ENCODE results near the gene HIPK4.
"Not testable (repeated sequence)": the region's sequence is repeated elsewhere in the genome, so short reads cannot be mapped to it uniquely, and the experiment has no call there.

Gene HIPK4

GRCh38 chr19:40371802-40372122 lies 18.2 kb downstream of the HIPK4 start:
- no peak overlapping the region for H2BK5ac ChIP-seq (ENCODE audit: low read depth, low read length, poor library complexity, severe bottlenecking)
- no peak for DNase-seq
- no peak overlapping the region for H3K4ac ChIP-seq (ENCODE audit: low read depth in 1 of 2, low read length in 2 of 2)
- H2BK15ac ChIP-seq (ENCODE audit: low read depth, poor library complexity, severe bottlenecking) = no peak overlapping the region
- H3K27me3 ChIP-seq (ENCODE audit: control insufficient read depth in 1 of 2, insufficient read depth in 1 of 2, low read length in 2 of 2) = no peaks in the 10 kb centered on the region
- H2BK120ac ChIP-seq (ENCODE audit: low read depth, low read length) = no peak overlapping the region
- no peak overlapping the region for H4K8ac ChIP-seq (ENCODE audit: low read length)
- H2BK12ac ChIP-seq (ENCODE audit: low read length in 2 of 2) = no peak overlapping the region
- H3K23ac ChIP-seq (ENCODE audit: low read length in 2 of 2) = no peak overlapping the region
- H4K91ac ChIP-seq (ENCODE audit: low read length) = peak overlapping the region; percentile 7
- H3K79me1 ChIP-seq (replicated peaks; ENCODE audit: low read length, poor library complexity, severe bottlenecking) = peaks cover 45% of the 10 kb centered on the region
- no peak overlapping the region for H3K18ac ChIP-seq (ENCODE audit: low read depth in 1 of 2, low read length in 2 of 2)
- 97% methylated on average over 5 of the region's 5 CpGs for WGBS
- H2AFZ ChIP-seq (ENCODE audit: low read depth, low read length) = no peak overlapping the region
- no peak overlapping the region for H3K9ac ChIP-seq (ENCODE audit: low read length)
- peaks cover 77 to 80% of the 10 kb centered on the region in 2 experiments for H3K36me3 ChIP-seq (ENCODE audit: control insufficient read depth in 1 of 2, insufficient read depth in 2 of 2, low read depth in 1 of 2, low read length in 2 of 2)
- H3K27ac ChIP-seq (ENCODE audit: low read length, poor library complexity, severe bottlenecking) = no peak overlapping the region
- H3K4me3 ChIP-seq (ENCODE audit: insufficient read depth in 1 of 2, low read depth in 1 of 2, low read length in 2 of 2) = no peak overlapping the region
- H2AK5ac ChIP-seq (ENCODE audit: low read length, severe bottlenecking) = no peak overlapping the region
- H3K4me1 ChIP-seq (ENCODE audit: control insufficient read depth, insufficient read depth, low read depth, low read length) = peaks cover 14% of the 10 kb centered on the region
- H3K4me2 ChIP-seq (ENCODE audit: low read length, poor library complexity, severe bottlenecking) = no peak overlapping the region
- H3K9me3 ChIP-seq (ENCODE audit: control insufficient read depth, low read length) = no peaks in the 10 kb centered on the region
- no peak overlapping the region for H3K14ac ChIP-seq (ENCODE audit: low read length in 2 of 2)

- Histone ChIP-seq H4K8ac (ENCODE audit: low read length) (no peak overlapping the region), H3K9ac (ENCODE audit: low read length) (no peak overlapping the region), H3K27ac (ENCODE audit: low read length, poor library complexity, severe bottlenecking) (no peak overlapping the region), H2BK120ac (ENCODE audit: low read depth, low read length) (no peak overlapping the region), H3K9me3 (ENCODE audit: control insufficient read depth, low read length) (no peaks in the 10 kb centered on the region), H2BK12ac (ENCODE audit: low read length in 2 of 2) (no peak overlapping the region), H3K79me1 (replicated peaks; ENCODE audit: low read length, poor library complexity, severe bottlenecking) (peaks cover 42% of the 10 kb centered on the region), H3K36me3 (ENCODE audit: control insufficient read depth in 1 of 2, insufficient read depth in 2 of 2, low read depth in 1 of 2, low read length in 2 of 2) (peaks cover 72 to 81% of the 10 kb centered on the region in 2 experiments), H3K4me3 (ENCODE audit: insufficient read depth in 1 of 2, low read depth in 1 of 2, low read length in 2 of 2) (no peak overlapping the region), H3K4me1 (ENCODE audit: control insufficient read depth, insufficient read depth, low read depth, low read length) (peaks cover 20% of the 10 kb centered on the region), H2BK5ac (ENCODE audit: low read depth, low read length, poor library complexity, severe bottlenecking) (no peak overlapping the region), H3K27me3 (ENCODE audit: control insufficient read depth in 1 of 2, insufficient read depth in 1 of 2, low read length in 2 of 2) (no peaks in the 10 kb centered on the region), H3K23ac (ENCODE audit: low read length in 2 of 2) (no peak overlapping the region), H2AFZ (ENCODE audit: low read depth, low read length) (no peak overlapping the region), H4K91ac (ENCODE audit: low read length) (peak overlapping the region; percentile 7), H3K4me2 (ENCODE audit: low read length, poor library complexity, severe bottlenecking) (no peak overlapping the region), H2BK15ac (ENCODE audit: low read depth, poor library complexity, severe bottlenecking) (no peak overlapping the region), H2AK5ac (ENCODE audit: low read length, severe bottlenecking) (no peak overlapping the region), H3K4ac (ENCODE audit: low read depth in 1 of 2, low read length in 2 of 2) (no peak overlapping the region), H3K18ac (ENCODE audit: low read depth in 1 of 2, low read length in 2 of 2) (no peak overlapping the region), H3K14ac (ENCODE audit: low read length in 2 of 2) (no peak overlapping the region)
- WGBS = 98% methylated on average over 6 of the region's 7 CpGs
- no peak for DNase-seq
Measured at GRCh38 chr19:40370997-40371801, 18.8 kb downstream of the HIPK4 start.

- H3K14ac ChIP-seq (ENCODE audit: low read length in 2 of 2); H3K9me3 ChIP-seq (ENCODE audit: control insufficient read depth, low read length); H2BK120ac ChIP-seq (ENCODE audit: low read depth, low read length); H2BK5ac ChIP-seq (ENCODE audit: low read depth, low read length, poor library complexity, severe bottlenecking); H3K4me2 ChIP-seq (ENCODE audit: low read length, poor library complexity, severe bottlenecking); H4K8ac ChIP-seq (ENCODE audit: low read length); DNase-seq; H3K27ac ChIP-seq (ENCODE audit: low read length, poor library complexity, severe bottlenecking); H3K4me3 ChIP-seq (ENCODE audit: insufficient read depth in 1 of 2, low read depth in 1 of 2, low read length in 2 of 2); H3K23ac ChIP-seq (ENCODE audit: low read length in 2 of 2); H3K9ac ChIP-seq (ENCODE audit: low read length); H3K27me3 ChIP-seq (ENCODE audit: control insufficient read depth in 1 of 2, insufficient read depth in 1 of 2, low read length in 2 of 2); H4K91ac ChIP-seq (ENCODE audit: low read length); H2BK12ac ChIP-seq (ENCODE audit: low read length in 2 of 2); H2AFZ ChIP-seq (ENCODE audit: low read depth, low read length); H2BK15ac ChIP-seq (ENCODE audit: low read depth, poor library complexity, severe bottlenecking); H3K4ac ChIP-seq (ENCODE audit: low read depth in 1 of 2, low read length in 2 of 2); H3K18ac ChIP-seq (ENCODE audit: low read depth in 1 of 2, low read length in 2 of 2); H2AK5ac ChIP-seq (ENCODE audit: low read length, severe bottlenecking): not testable (repeated sequence)
- Histone ChIP-seq H3K36me3 (ENCODE audit: control insufficient read depth in 1 of 2, insufficient read depth in 2 of 2, low read depth in 1 of 2, low read length in 2 of 2) (peaks cover 68 to 82% of the 10 kb centered on the region in 2 experiments), H3K4me1 (ENCODE audit: control insufficient read depth, insufficient read depth, low read depth, low read length) (peaks cover 24% of the 10 kb centered on the region), H3K79me1 (replicated peaks; ENCODE audit: low read length, poor library complexity, severe bottlenecking) (peaks cover 42% of the 10 kb centered on the region)
- 94% methylated on average over 3 of the region's 3 CpGs for WGBS
Measured at GRCh38 chr19:40370253-40370652, 19.7 kb downstream of the HIPK4 start.

GRCh38 chr19:40369797-40370196 lies 20.2 kb downstream of the HIPK4 start:
- no peak overlapping the region for H2BK5ac ChIP-seq (ENCODE audit: low read depth, low read length, poor library complexity, severe bottlenecking)
- no peak overlapping the region for H4K91ac ChIP-seq (ENCODE audit: low read length)
- no peaks in the 10 kb centered on the region for H3K27me3 ChIP-seq (ENCODE audit: control insufficient read depth in 1 of 2, insufficient read depth in 1 of 2, low read length in 2 of 2)
- no peak overlapping the region for H2BK12ac ChIP-seq (ENCODE audit: low read length in 2 of 2)
- H3K9ac ChIP-seq (ENCODE audit: low read length) = no peak overlapping the region
- no peak overlapping the region for H2BK15ac ChIP-seq (ENCODE audit: low read depth, poor library complexity, severe bottlenecking)
- H4K8ac ChIP-seq (ENCODE audit: low read length) = no peak overlapping the region
- H3K36me3 ChIP-seq (ENCODE audit: control insufficient read depth in 1 of 2, insufficient read depth in 2 of 2, low read depth in 1 of 2, low read length in 2 of 2) = peaks cover 64 to 80% of the 10 kb centered on the region in 2 experiments
- no peak overlapping the region for H2BK120ac ChIP-seq (ENCODE audit: low read depth, low read length)
- H3K79me1 ChIP-seq (replicated peaks; ENCODE audit: low read length, poor library complexity, severe bottlenecking) = peaks cover 43% of the 10 kb centered on the region
- DNase-seq = no peak
- H3K4ac ChIP-seq (ENCODE audit: low read depth in 1 of 2, low read length in 2 of 2) = no peak overlapping the region
- no peak overlapping the region for H2AK5ac ChIP-seq (ENCODE audit: low read length, severe bottlenecking)
- H3K4me3 ChIP-seq (ENCODE audit: insufficient read depth in 1 of 2, low read depth in 1 of 2, low read length in 2 of 2) = no peak overlapping the region
- WGBS = 95% methylated on average over 12 of the region's 12 CpGs
- H3K4me1 ChIP-seq (ENCODE audit: control insufficient read depth, insufficient read depth, low read depth, low read length) = peaks cover 26% of the 10 kb centered on the region
- no peak overlapping the region for H3K14ac ChIP-seq (ENCODE audit: low read length in 2 of 2)
- no peak overlapping the region for H3K4me2 ChIP-seq (ENCODE audit: low read length, poor library complexity, severe bottlenecking)
- H3K27ac ChIP-seq (ENCODE audit: low read length, poor library complexity, severe bottlenecking) = no peak overlapping the region
- no peaks in the 10 kb centered on the region for H3K9me3 ChIP-seq (ENCODE audit: control insufficient read depth, low read length)
- no peak overlapping the region for H3K18ac ChIP-seq (ENCODE audit: low read depth in 1 of 2, low read length in 2 of 2)
- H3K23ac ChIP-seq (ENCODE audit: low read length in 2 of 2) = peak overlapping the region in 1 of 2 experiments; percentile 9
- no peak overlapping the region for H2AFZ ChIP-seq (ENCODE audit: low read depth, low read length)

Data from mesenchymal stem cell (in vitro differentiated cells and primary cell).